PC-3 (cell line): ENCODE data around the gene ADAMTSL2.

ENCODE experiments used
- CTCF ChIP-seq: fragments of 300-600 bp; sonication (generic); conservative IDR thresholded peaks from 2 replicates; pipeline ENCODE4 v1.5.1; 2017; ENCODE audit warnings: antibody characterized with exemption, low read depth, mild to moderate bottlenecking, low read length
- EZH2 ChIP-seq: fragments of 300-600 bp; sonication (generic); IDR thresholded peaks from one replicate; pipeline ENCODE4 v1.6.1; 2017; ENCODE audit warnings: antibody characterized with exemption, mild to moderate bottlenecking, low read length; ENCODE audit not compliant: unreplicated experiment
- EZH2phosphoT487 ChIP-seq: fragments of 300-600 bp; sonication (generic); IDR thresholded peaks from 2 replicates; pipeline ENCODE4 v1.6.1; 2018; ENCODE audit warnings: mild to moderate bottlenecking, antibody characterized with exemption, low read length, borderline replicate concordance

- no peak for TF ChIP-seq CTCF
- no peak for TF ChIP-seq EZH2
- no peak for TF ChIP-seq EZH2phosphoT487
These were observed 23.1 kb downstream of the ADAMTSL2 start for GRCh38 chr9:133557581-133557980.
